Gastroesophageal sphincter (tissue), 3 donors: ENCODE results near the gene TFF2.

ENCODE experiments used
- POLR2AphosphoS5 ChIP-seq: sonication (generic); formaldehyde crosslinking; IDR thresholded peaks from one replicate; pipeline ENCODE4 v1.6.1; 2017; ENCODE audit warnings: antibody characterized with exemption
- TF ChIP-seq, protein P1 (sequence below), 4 experiments: fragments of 200-600 bp in 2 of 4; fragments of 450-650 bp in 2 of 4; sonication (generic) in 1 of 4; IDR thresholded peaks; one replicate each; pipeline ENCODE4 v1.5.1; 2017 to 2019; ENCODE audit warnings: antibody characterized with exemption in 4 of 4, mild to moderate bottlenecking in 2 of 4, moderate library complexity in 2 of 4

DNA sequence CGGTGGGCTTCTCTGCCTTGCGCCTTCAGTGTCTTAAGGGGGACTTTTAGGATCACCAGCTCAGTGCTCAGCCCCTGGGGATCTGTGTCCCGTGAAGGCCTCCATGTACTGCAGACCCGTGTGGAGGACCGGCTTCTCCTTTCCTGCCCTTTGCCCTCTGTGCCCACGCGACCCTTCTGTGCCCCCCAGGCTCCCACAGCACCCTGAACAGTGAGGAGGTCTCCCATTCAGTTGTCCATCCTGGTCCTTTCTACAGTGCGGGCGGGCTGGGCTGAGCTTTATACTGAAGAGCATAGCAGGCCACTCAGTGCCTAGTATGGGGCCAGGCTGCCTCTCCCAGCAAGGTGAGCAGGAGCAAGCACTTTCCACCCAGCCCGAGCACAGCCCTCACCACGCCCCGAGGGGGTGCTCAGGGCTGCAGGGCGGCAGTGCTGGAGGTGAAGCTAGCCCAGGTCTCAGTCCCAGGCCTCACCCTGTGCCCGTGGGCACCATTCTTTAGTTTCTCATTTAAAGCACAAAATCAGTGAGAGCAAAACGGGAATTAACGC, 23.2 kb upstream of the TFF2 start:
- TF ChIP-seq POLR2AphosphoS5 = no peak
- TF ChIP-seq, protein P1, sequence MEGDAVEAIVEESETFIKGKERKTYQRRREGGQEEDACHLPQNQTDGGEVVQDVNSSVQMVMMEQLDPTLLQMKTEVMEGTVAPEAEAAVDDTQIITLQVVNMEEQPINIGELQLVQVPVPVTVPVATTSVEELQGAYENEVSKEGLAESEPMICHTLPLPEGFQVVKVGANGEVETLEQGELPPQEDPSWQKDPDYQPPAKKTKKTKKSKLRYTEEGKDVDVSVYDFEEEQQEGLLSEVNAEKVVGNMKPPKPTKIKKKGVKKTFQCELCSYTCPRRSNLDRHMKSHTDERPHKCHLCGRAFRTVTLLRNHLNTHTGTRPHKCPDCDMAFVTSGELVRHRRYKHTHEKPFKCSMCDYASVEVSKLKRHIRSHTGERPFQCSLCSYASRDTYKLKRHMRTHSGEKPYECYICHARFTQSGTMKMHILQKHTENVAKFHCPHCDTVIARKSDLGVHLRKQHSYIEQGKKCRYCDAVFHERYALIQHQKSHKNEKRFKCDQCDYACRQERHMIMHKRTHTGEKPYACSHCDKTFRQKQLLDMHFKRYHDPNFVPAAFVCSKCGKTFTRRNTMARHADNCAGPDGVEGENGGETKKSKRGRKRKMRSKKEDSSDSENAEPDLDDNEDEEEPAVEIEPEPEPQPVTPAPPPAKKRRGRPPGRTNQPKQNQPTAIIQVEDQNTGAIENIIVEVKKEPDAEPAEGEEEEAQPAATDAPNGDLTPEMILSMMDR (IDR thresholded peaks at IDR 0.05) = no peak
